GM23248 (cell line): ENCODE results near the gene SMARCE1.

Experiments
- EZH2 ChIP-seq: fragments of 200-600 bp; sonication (generic); IDR thresholded peaks from 2 replicates; pipeline ENCODE4 v1.6.1; 2018; ENCODE audit warnings: antibody characterized with exemption, mild to moderate bottlenecking; ENCODE audit not compliant: insufficient read depth, poor library complexity, severe bottlenecking
- EZH2phosphoT487 ChIP-seq: fragments of 200-600 bp; sonication (generic); IDR thresholded peaks from 2 replicates; pipeline ENCODE4 v1.6.1; 2018; ENCODE audit warnings: antibody characterized with exemption, moderate library complexity, mild to moderate bottlenecking, low read depth; ENCODE audit not compliant: insufficient read depth

- TF ChIP-seq EZH2 = no peak
- no peak for TF ChIP-seq EZH2phosphoT487
These were observed 23.7 kb upstream of the SMARCE1 start for GRCh38 chr17:40671282-40671681.
